ENCODE data around the gene ALKBH5.

The ALKBH5 gene

DNA sequence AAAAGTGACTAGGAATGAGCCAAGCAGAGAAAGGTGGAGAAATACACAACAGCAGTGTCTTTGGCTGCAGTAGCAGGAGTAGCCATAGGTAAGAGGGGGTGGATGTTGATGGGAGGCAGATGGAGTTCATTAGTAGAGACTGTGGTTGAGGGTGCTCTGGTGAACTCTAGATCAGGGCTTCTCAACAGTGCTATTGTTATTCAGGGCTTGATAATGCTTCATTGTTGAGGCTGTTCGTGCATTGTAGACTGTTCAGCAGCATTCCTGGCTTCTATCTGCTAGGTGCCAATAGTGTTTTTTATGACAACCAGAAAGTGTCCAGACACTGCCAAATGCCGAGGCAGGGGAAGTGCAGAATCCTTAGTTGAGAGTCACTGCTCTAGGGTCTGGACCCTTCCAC, 3.6 kb downstream of the ALKBH5 start:
- H3K27ac ChIP-seq (ENCODE audit: low read depth, low read length, poor library complexity, severe bottlenecking) = no peak overlapping the region
- no peak for TF ChIP-seq CTCF (IDR thresholded peaks at IDR 0.05; ENCODE audit: low read length)
- TF ChIP-seq EZH2 (IDR thresholded peaks at IDR 0.05; ENCODE audit: borderline replicate concordance, low read length) = no peak
- peak overlapping the region; percentile 90 for H3K4me2 ChIP-seq (ENCODE audit: low read length)
- no peak overlapping the region for H2AFZ ChIP-seq (ENCODE audit: low read length)
- H3K4me1 ChIP-seq (ENCODE audit: insufficient read depth, low read length, severe bottlenecking) = peaks cover 52% of the 10 kb centered on the region
- H3K27me3 ChIP-seq (ENCODE audit: insufficient read depth, low read length) = no peaks in the 10 kb centered on the region
- H3K4me3 ChIP-seq (ENCODE audit: low read depth, low read length, poor library complexity, severe bottlenecking) = peak overlapping the region; percentile 69
- H4K20me1 ChIP-seq (ENCODE audit: insufficient read depth, low read length) = no peaks in the 10 kb centered on the region
- no peaks in the 10 kb centered on the region for H3K9me3 ChIP-seq (ENCODE audit: low read length)
- H3K9ac ChIP-seq (ENCODE audit: low read length) = peak overlapping the region; percentile 86; the same call in 1 of the 2 replicates
- peaks cover 66% of the 10 kb centered on the region for H3K79me2 ChIP-seq (ENCODE audit: insufficient read depth, low read length)
- H3K9me2 ChIP-seq (ENCODE audit: low read depth, low read length) = no peaks in the 10 kb centered on the region
- H3K36me3 ChIP-seq (ENCODE audit: insufficient read depth, low read length) = peaks cover 49% of the 10 kb centered on the region; the same call in 1 of the 2 replicates
- H3F3A ChIP-seq (ENCODE audit: insufficient read depth, low read length) = no peaks in the 10 kb centered on the region

DNA sequence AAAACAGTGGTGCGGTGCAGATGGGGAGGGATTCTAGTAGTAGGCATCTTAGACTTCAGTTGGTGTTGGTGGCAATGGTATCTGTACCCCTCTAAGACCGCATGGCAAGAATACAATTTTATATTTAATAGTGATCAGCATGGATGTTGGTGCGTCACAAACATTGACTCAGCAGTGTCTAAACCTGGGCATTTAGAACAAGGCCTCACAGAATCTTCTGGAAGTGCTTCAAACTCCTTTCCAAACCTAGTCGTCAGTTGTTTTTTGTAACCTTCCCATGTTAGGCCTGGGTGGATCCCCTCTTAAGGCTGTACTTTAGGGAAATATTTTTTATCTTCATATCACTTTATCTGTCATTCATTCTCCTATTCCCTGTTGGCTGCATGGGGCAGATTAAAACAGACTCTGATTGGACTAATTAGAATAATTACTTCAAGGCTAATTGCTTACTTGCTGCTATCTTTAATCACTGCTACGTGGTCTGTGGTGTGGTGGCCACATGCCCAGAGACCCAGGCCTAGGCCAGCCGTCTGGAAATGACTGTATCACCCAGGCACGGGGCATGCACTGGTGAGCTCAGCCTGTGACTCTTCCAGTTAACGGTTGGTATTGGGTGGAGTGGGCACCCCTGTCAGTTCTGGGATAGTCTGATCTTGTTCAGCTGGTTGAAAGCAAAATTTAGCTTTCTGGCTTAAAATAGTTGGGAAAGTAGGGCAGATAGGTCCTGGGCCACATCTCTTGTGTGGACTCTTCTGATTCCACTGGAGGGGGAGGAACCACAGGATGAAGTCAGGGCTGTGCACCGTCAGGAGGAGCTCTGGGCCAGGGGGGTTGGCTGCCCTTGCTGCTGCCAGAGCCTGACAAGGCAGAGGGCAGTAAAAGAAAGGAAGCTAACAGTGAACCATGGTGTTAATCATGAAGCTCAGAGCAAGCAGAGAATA, 4.5 kb downstream of the ALKBH5 start:
- no peak overlapping the region for H3K27ac ChIP-seq (ENCODE audit: low read depth, low read length, poor library complexity, severe bottlenecking)

GRCh38 chr17:18190628-18191235, 7.1 kb downstream of the ALKBH5 start:
- Histone ChIP-seq H3K9me2 (ENCODE audit: low read depth, low read length) (no peaks in the 10 kb centered on the region), H3K9ac (ENCODE audit: low read length) (no peak overlapping the region), H3K4me3 (ENCODE audit: low read depth, low read length, poor library complexity, severe bottlenecking) (no peak overlapping the region), H3K4me2 (ENCODE audit: low read length) (no peak overlapping the region), H3F3A (ENCODE audit: insufficient read depth, low read length) (no peaks in the 10 kb centered on the region), H2AFZ (ENCODE audit: low read length) (no peak overlapping the region), H4K20me1 (ENCODE audit: insufficient read depth, low read length) (no peaks in the 10 kb centered on the region), H3K79me2 (ENCODE audit: insufficient read depth, low read length) (peaks cover 59% of the 10 kb centered on the region), H3K27me3 (ENCODE audit: insufficient read depth, low read length) (no peaks in the 10 kb centered on the region), H3K36me3 (ENCODE audit: insufficient read depth, low read length) (peaks cover 70% of the 10 kb centered on the region), H3K27ac (ENCODE audit: low read depth, low read length, poor library complexity, severe bottlenecking) (no peak overlapping the region), H3K4me1 (ENCODE audit: insufficient read depth, low read length, severe bottlenecking) (peaks cover 34% of the 10 kb centered on the region), H3K9me3 (ENCODE audit: low read length) (no peaks in the 10 kb centered on the region)
- TF ChIP-seq CTCF (IDR thresholded peaks at IDR 0.05; ENCODE audit: low read length) (no peak), EZH2 (IDR thresholded peaks at IDR 0.05; ENCODE audit: borderline replicate concordance, low read length) (no peak)

More for the DNA sequence above, 4.5 kb downstream of the ALKBH5 start:
- no peaks in the 10 kb centered on the region for H3K27me3 ChIP-seq (ENCODE audit: insufficient read depth, low read length)
- peak overlapping the region; percentile 86; the same call in 1 of the 2 replicates for H3K9ac ChIP-seq (ENCODE audit: low read length)
- TF ChIP-seq CTCF (IDR thresholded peaks at IDR 0.05; ENCODE audit: low read length) (no peak), EZH2 (IDR thresholded peaks at IDR 0.05; ENCODE audit: borderline replicate concordance, low read length) (no peak)
- peak overlapping the region; percentile 69 for H3K4me3 ChIP-seq (ENCODE audit: low read depth, low read length, poor library complexity, severe bottlenecking)
- no peaks in the 10 kb centered on the region for H4K20me1 ChIP-seq (ENCODE audit: insufficient read depth, low read length)
- H2AFZ ChIP-seq (ENCODE audit: low read length) = no peak overlapping the region
- no peaks in the 10 kb centered on the region for H3K9me2 ChIP-seq (ENCODE audit: low read depth, low read length)
- peaks cover 57% of the 10 kb centered on the region; the same call in 1 of the 2 replicates for H3K36me3 ChIP-seq (ENCODE audit: insufficient read depth, low read length)
- peaks cover 71% of the 10 kb centered on the region for H3K79me2 ChIP-seq (ENCODE audit: insufficient read depth, low read length)
- no peaks in the 10 kb centered on the region for H3F3A ChIP-seq (ENCODE audit: insufficient read depth, low read length)
- H3K9me3 ChIP-seq (ENCODE audit: low read length) = no peaks in the 10 kb centered on the region
- peaks cover 45% of the 10 kb centered on the region for H3K4me1 ChIP-seq (ENCODE audit: insufficient read depth, low read length, severe bottlenecking)
- H3K4me2 ChIP-seq (ENCODE audit: low read length) = peak overlapping the region; percentile 90

All from OCI-LY1 (cell line).